ENCODE data around the gene THSD4. TPM values are rescaled to one million over a fixed set of nuclear protein-coding genes. Genes with fewer than 3 reads are reported as not detected.

THSD4 gene
- total and polyA plus RNA-seq, 2 of the 8 experiments (the other 6 are each of a cell fraction or from before 2014, with no cell fraction given) = 2.5 to 6.2 TPM

DNA sequence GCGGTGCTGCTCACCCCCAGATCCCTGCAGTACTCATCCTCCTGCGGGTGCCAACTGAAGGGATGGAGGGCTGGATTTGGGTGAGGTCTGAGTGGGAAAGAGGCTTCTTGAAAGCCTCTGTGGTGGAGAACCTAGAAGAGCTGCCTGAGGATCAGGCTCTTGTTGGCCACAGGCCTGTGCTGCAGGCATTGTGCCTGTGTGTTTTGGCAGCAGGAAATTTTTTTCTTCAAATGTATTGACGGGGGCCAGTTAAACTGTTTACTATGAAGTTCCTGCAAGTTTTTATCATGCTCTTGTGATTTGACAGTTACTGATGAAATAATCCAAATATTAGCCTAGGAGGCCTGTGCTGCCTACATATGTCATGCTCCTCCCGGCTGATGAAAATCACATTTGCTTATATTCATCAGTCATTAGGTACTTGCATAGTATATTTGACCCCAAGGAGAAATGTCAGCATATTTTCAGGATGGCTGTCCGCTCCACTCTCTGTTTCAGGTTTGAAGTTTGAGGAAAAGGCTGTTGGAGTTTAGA, 103.1 kb downstream of the THSD4 start:
- H3K18ac ChIP-seq (ENCODE audit: extremely low read depth, low read length) = no peak overlapping the region
- peaks cover 0 to 18% (median 8%) of the 10 kb centered on the region in 4 experiments; a peak in 6 of 7 replicates for H3K27me3 ChIP-seq (replicated peaks in 1 of 4; ENCODE audit: control insufficient read depth in 3 of 4, extremely low read depth in 1 of 4, insufficient read depth in 3 of 4, low read length in 3 of 4)
- no peaks in the 10 kb centered on the region for H3K79me1 ChIP-seq (ENCODE audit: low read depth, low read length)
- H2BK120ac ChIP-seq (replicated peaks; ENCODE audit: low read depth, low read length) = no peak overlapping the region
- no peak overlapping the region for H2AFZ ChIP-seq (ENCODE audit: low read length)
- H3K27ac ChIP-seq (ENCODE audit: low read depth, low read length) = no peak overlapping the region
- H3K4me2 ChIP-seq (ENCODE audit: insufficient read depth in 1 of 2, low read depth in 2 of 2, low read length in 2 of 2) = no peak overlapping the region
- no peak overlapping the region for H2BK20ac ChIP-seq (ENCODE audit: low read length)
- no peak overlapping the region for H2BK15ac ChIP-seq (ENCODE audit: low read length)
- no peak overlapping the region for H3K9ac ChIP-seq (replicated peaks in 1 of 4; ENCODE audit: extremely low read depth in 1 of 4, low read depth in 3 of 4, low read length in 3 of 4)
- FAIRE-seq (no peak), DNase-seq (ENCODE audit: low read depth in 1 of 2, low spot score in 2 of 2) (no peak)
- H3K23me2 ChIP-seq (ENCODE audit: low read depth, low read length) = no peaks in the 10 kb centered on the region; the same call in 1 of the 2 replicates
- no peaks in the 10 kb centered on the region for H4K20me1 ChIP-seq (replicated peaks in 1 of 2; ENCODE audit: control insufficient read depth in 1 of 2, insufficient read depth in 2 of 2, low read length in 2 of 2)
- CTCF ChIA-PET (ENCODE audit: partially characterized antibody) = no interaction called here
- WGBS, 2 experiments (ENCODE audit: extremely low coverage in 1 of 2, insufficient coverage in 1 of 2, insufficient read length in 1 of 2, insufficient replicate concordance in 2 of 2, low coverage in 1 of 2, low lambda C conversion rate in 2 of 2, missing lambda C conversion rate in 1 of 2) = 90% methylated on average over 5 of the region's 5 CpGs; no CpG with 5 or more reads in 1 of the 2 experiments
- H4K8ac ChIP-seq (ENCODE audit: extremely low read depth, insufficient read depth, low read length) = no peak overlapping the region
- no peak overlapping the region for H2BK12ac ChIP-seq (ENCODE audit: low read depth, low read length)
- H3K56ac ChIP-seq (replicated peaks; ENCODE audit: insufficient read length, low read depth, low read length) = no peak overlapping the region
- H3K79me2 ChIP-seq (ENCODE audit: control insufficient read depth in 1 of 2, insufficient read depth in 2 of 2, low read length in 2 of 2) = no peaks in the 10 kb centered on the region
- peaks cover 0 to 3% (median 1%) of the 10 kb centered on the region in 4 experiments; a peak in 3 of 7 replicates for H3K4me1 ChIP-seq (replicated peaks in 1 of 4; ENCODE audit: control insufficient read depth in 3 of 4, insufficient read depth in 4 of 4, low read length in 3 of 4)
- H4K91ac ChIP-seq (replicated peaks; ENCODE audit: insufficient read length, low read length) = no peak overlapping the region
- H3K9me3 ChIP-seq (ENCODE audit: insufficient read depth in 2 of 2, low read depth in 1 of 2, low read length in 1 of 2) = no peaks in the 10 kb centered on the region
- no peak overlapping the region for H2AK5ac ChIP-seq (ENCODE audit: low read depth, low read length)
- H3K4me3 ChIP-seq (ENCODE audit: extremely low read depth in 1 of 4, insufficient read depth in 2 of 4, low read depth in 3 of 4, low read length in 4 of 4) = no peak overlapping the region
- POLR2A ChIA-PET (ENCODE audit: partially characterized antibody) = no interaction called here
- H3K23ac ChIP-seq (ENCODE audit: insufficient read length) = no peak overlapping the region
- H4K5ac ChIP-seq (ENCODE audit: insufficient read length, low read depth, low read length) = no peak overlapping the region
- H3K4ac ChIP-seq (replicated peaks; ENCODE audit: insufficient read length, low read depth, low read length) = no peak overlapping the region
- no peaks in the 10 kb centered on the region for H3K36me3 ChIP-seq (ENCODE audit: control insufficient read depth in 2 of 4, insufficient read depth in 4 of 4, low read length in 3 of 4)
- TF ChIP-seq SUZ12 (IDR thresholded peaks at IDR 0.05; ENCODE audit: low read length) = no peak
- TF ChIP-seq JUND (IDR thresholded peaks at IDR 0.05; ENCODE audit: low read length) = no peak
- no peak for TF ChIP-seq HDAC2 (IDR thresholded peaks at IDR 0.05; ENCODE audit: borderline replicate concordance in 1 of 2, low read depth in 2 of 2, low read length in 2 of 2)
- no peak for TF ChIP-seq KDM5A (IDR thresholded peaks at IDR 0.05; ENCODE audit: low read length)
- no peak for TF ChIP-seq SIN3A (conservative IDR thresholded peaks at IDR 0.05 in 1 of 2, IDR thresholded peaks at IDR 0.05 in 1 of 2; ENCODE audit: low read depth in 1 of 2, low read length in 2 of 2)
- no peak for TF ChIP-seq BRCA1 (IDR thresholded peaks at IDR 0.05; ENCODE audit: low read depth, low read length)
- no peak overlapping the region for H2BK5ac ChIP-seq (ENCODE audit: low read depth, low read length)
- H3K14ac ChIP-seq (ENCODE audit: insufficient read length) = no peak overlapping the region

All from H1 (cell line).